Epithelial cell of proximal tubule (primary cell): ENCODE measurements around the gene GNAS. TPM values are rescaled to one million over a fixed set of nuclear protein-coding genes. Genes with fewer than 3 reads are reported as not detected.

Experiments
- DNase-seq: peaks from one replicate; pipeline ENCODE4 v3.0.0-alpha.2; 2011; ENCODE audit warnings: low read depth
- H3K4me3 ChIP-seq: 2 replicates; pipeline ENCODE4 v1.5.1; 2011; ENCODE audit warnings: low read depth, mild to moderate bottlenecking, low read length
- total RNA-seq: library from RNA; depleted of rRNA; stranded (reverse); fragments of >200 nt; gene quantifications from 2 replicates; pipeline ENCODE4 v1.2.3, GENCODE V29; 2015
- TF ChIP-seq, protein P1 (sequence below): conservative IDR thresholded peaks from 2 replicates; pipeline ENCODE4 v1.5.1; 2012; ENCODE audit warnings: low read depth, mild to moderate bottlenecking, low read length

The GNAS gene
- total RNA-seq, 1 donor from 2014 or later, result 828 TPM

DNA sequence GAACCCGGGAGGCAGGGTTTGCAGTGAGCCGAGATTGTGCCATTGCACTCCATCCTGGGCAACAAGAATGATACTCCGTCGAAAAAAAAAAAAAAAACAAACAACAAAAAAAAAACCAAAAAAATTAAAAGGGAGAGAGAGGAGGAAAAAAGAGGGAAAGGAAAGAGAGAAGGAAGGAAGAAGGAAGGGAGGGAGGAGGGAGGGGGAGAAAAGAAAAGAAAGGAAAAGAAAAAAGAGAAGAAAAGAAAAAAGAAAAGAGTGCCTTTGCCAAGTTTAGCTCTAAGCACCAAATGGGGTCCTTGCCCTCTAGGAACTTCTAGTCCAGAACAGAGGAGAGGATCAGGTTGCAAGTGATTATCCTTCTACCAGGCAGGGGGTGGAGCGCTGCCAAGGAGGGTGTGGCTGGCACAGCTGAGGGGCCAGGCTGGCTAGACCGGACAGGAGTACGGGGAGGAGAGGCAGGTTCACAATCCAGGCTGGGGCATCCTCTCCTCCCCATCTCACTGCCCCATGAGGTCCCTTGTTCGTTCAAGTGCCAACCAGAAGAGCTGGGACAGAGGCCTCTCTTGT, 19.1 kb downstream of the GNAS start:
- H3K4me3 ChIP-seq, result no peak overlapping the region
- TF ChIP-seq, protein P1, sequence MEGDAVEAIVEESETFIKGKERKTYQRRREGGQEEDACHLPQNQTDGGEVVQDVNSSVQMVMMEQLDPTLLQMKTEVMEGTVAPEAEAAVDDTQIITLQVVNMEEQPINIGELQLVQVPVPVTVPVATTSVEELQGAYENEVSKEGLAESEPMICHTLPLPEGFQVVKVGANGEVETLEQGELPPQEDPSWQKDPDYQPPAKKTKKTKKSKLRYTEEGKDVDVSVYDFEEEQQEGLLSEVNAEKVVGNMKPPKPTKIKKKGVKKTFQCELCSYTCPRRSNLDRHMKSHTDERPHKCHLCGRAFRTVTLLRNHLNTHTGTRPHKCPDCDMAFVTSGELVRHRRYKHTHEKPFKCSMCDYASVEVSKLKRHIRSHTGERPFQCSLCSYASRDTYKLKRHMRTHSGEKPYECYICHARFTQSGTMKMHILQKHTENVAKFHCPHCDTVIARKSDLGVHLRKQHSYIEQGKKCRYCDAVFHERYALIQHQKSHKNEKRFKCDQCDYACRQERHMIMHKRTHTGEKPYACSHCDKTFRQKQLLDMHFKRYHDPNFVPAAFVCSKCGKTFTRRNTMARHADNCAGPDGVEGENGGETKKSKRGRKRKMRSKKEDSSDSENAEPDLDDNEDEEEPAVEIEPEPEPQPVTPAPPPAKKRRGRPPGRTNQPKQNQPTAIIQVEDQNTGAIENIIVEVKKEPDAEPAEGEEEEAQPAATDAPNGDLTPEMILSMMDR, result no peak
- DNase-seq, result no peak

- H3K4me3 ChIP-seq, result no peak overlapping the region
- no peak for DNase-seq
- TF ChIP-seq, protein P1, result no peak
Observed at GRCh38 chr20:58874469-58874868, 22.0 kb downstream of the GNAS start.

DNA sequence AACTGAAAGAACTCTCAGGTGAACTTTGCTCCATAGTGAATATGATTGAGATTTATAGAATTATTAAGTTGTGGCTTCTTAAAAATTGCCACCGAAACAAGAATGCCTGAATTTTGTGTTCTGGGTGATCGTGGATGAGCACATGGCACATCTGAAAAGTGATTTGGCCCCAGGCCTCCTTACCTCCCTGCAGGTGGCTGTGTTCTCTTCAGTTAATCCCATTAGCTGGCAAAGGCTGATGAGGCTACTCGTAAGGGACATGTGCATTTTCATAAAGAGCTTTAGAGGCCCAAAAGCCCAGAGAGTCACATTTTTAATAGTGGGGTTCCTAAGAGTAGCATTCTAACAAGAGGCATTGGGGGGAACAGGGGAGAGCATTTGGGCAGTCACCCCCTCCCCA, 22.6 kb downstream of the GNAS start:
- no peak for DNase-seq
- H3K4me3 ChIP-seq, result no peak overlapping the region
- TF ChIP-seq, protein P1, result no peak

GRCh38 chr20:58875541-58876134, 23.1 kb downstream of the GNAS start:
- H3K4me3 ChIP-seq, result no peak overlapping the region
- TF ChIP-seq, protein P1, result no peak
- DNase-seq, result no peak

DNA sequence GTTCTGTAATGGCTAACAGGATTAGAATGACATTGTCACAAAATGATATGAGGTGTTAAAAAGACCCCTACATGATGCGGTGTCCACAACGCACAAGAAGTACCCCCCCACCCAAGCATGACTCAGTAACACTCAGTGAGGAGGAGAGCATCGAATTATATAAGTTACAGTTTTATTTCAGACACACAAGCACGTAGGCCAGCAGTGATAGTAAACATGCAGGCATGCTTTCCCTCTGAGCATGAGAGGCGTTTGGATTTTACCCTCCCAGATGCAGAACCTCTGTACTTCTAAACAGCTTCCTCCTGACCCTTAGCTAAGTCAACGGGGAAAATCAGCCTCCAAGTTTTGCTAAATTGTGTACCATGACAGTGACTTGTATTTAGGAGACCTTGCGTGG, 23.9 kb downstream of the GNAS start:
- no peak overlapping the region for H3K4me3 ChIP-seq
- TF ChIP-seq, protein P1, result no peak
- DNase-seq, result no peak

DNA sequence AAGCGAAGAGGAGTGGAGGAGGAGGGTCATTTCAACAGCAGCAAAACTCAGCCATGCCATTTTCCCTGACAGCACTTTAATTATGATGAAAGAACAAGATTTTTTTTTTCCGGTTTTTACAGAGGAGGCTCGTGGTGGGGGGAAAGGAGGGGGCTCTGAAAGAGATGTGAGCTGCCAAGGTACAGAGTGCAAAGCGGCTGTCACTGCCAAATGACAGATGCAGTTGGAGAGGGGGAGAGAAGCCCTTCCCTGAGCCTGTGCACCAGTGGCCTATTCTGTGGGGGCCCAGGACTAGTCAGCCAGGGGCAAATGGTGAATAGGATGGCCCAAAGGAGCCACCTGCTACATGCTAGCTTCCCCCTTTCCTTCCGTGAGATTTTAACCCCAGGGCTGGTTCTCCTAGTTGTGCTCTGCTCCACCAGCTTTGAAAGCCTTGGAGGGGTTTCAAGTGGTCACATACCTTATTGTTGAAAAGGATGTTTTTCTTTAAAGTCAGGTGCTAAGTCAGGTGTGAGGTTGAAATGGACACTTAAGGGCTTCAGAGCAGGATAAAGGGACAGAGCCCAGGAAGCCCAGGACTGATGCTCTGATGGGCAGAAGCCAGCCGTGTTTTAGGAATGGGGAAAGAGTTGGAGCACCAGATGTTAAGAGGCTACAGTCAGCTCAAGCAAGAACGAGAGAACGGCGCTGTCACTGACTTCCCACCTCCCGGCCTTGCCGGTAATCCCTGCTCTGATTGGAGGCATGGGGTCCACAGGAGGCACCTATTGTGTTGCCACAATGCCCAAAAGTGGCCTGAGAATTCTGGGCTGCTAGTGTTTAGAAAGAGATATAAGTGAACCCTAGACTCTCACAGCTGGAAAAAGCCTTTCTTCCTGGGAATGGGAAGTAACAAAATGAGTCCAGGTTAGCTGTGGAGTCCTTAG, 24.8 kb downstream of the GNAS start:
- no peak for DNase-seq
- TF ChIP-seq, protein P1, result no peak
- H3K4me3 ChIP-seq, result no peak overlapping the region

DNA sequence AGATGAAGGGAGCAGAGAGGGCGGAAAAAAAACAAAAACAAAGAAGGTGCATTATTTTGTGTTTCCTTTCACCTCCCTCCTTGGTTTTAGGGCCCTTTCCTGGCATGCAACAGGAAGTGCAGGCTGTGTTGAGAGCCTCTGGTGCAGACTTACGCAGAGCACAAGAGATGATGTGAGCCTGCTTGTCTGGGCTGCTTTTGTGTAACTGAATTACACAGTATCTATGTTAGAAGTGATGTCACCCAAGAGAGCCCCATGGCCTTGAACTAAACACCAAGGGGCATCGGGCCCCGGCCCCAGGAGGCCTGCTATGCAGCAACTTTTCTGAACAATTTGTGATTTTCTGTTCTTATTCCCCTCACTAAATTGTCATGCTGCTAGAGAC, 25.5 kb downstream of the GNAS start:
- TF ChIP-seq, protein P1, result no peak

More for the DNA sequence above, 25.5 kb downstream of the GNAS start:
- no peak for DNase-seq
- no peak overlapping the region for H3K4me3 ChIP-seq
